ENCODE results near the gene PSMC1. TPM values are rescaled to one million over a fixed set of nuclear protein-coding genes. Genes with fewer than 3 reads are reported as not detected.

PSMC1 gene
- total RNA-seq, 2 experiments from 2014 or later = 75.8 to 80.3 TPM

DNA sequence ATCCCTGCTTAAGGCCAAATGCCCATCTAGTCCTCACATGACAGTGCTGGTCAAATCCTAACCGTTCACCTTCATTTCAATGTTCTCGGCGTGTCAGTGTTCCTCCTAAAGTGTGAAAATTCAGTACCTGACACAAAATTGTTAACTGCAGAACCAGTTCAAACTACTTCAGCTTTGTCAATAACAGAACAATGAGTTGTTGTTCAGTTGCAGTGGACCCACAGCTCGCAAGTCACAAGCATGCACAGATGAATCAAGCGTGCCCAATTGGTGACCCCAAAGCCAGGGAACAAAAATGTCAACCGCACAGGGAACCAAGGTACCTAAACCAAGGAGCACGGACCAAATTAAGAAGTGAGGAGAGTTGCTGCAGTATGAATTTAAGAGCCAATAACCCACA is 52.2 kb downstream of the PSMC1 start:
- H3K4me3 ChIP-seq (ENCODE audit: low read length) = no peak overlapping the region
- H3K27me3 Mint-ChIP-seq = no peaks in the 10 kb centered on the region
- no peak overlapping the region for H3K27ac ChIP-seq (ENCODE audit: low read depth in 1 of 2, low read length in 2 of 2)
- H3K4me1 Mint-ChIP-seq (ENCODE audit: low read depth) = no peaks in the 10 kb centered on the region
- TF ChIP-seq, protein P1, sequence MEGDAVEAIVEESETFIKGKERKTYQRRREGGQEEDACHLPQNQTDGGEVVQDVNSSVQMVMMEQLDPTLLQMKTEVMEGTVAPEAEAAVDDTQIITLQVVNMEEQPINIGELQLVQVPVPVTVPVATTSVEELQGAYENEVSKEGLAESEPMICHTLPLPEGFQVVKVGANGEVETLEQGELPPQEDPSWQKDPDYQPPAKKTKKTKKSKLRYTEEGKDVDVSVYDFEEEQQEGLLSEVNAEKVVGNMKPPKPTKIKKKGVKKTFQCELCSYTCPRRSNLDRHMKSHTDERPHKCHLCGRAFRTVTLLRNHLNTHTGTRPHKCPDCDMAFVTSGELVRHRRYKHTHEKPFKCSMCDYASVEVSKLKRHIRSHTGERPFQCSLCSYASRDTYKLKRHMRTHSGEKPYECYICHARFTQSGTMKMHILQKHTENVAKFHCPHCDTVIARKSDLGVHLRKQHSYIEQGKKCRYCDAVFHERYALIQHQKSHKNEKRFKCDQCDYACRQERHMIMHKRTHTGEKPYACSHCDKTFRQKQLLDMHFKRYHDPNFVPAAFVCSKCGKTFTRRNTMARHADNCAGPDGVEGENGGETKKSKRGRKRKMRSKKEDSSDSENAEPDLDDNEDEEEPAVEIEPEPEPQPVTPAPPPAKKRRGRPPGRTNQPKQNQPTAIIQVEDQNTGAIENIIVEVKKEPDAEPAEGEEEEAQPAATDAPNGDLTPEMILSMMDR (IDR thresholded peaks at IDR 0.05) = no peak
- ChIA-PET CTCF (interaction anchor here (0.6 kb wide), 1 partner anchor 32 kb away, joined by 3 read pairs; no protein-coding TSS in a partner anchor), POLR2A (interaction anchor here (1.0 kb wide), 1 partner anchor 16 kb away, joined by 3 read pairs; no protein-coding TSS in a partner anchor)
- H3K27me3 ChIP-seq (ENCODE audit: control insufficient read depth in 1 of 2, insufficient read depth in 2 of 2, low read length in 2 of 2) = no peaks in the 10 kb centered on the region
- intact Hi-C loops (cut with DNase I, micrococcal nuclease) = no loop called here
- no peak overlapping the region for H3K4me3 Mint-ChIP-seq
- H3K36me3 Mint-ChIP-seq (ENCODE audit: low read depth) = peaks cover 88% of the 10 kb centered on the region
- no peak overlapping the region for H3K27ac Mint-ChIP-seq
- H3K4me1 ChIP-seq (ENCODE audit: insufficient read depth, low read length) = no peaks in the 10 kb centered on the region
- DNase-seq (no peak), ATAC-seq (ENCODE audit: poor library complexity) (no peak)
- H3K36me3 ChIP-seq (ENCODE audit: insufficient read depth, low read length) = peaks cover 70% of the 10 kb centered on the region
- no peaks in the 10 kb centered on the region for H3K9me3 Mint-ChIP-seq
- H3K9me3 ChIP-seq (ENCODE audit: control insufficient read depth in 1 of 2, insufficient read depth in 1 of 2, low read length in 2 of 2) = no peaks in the 10 kb centered on the region

DNA sequence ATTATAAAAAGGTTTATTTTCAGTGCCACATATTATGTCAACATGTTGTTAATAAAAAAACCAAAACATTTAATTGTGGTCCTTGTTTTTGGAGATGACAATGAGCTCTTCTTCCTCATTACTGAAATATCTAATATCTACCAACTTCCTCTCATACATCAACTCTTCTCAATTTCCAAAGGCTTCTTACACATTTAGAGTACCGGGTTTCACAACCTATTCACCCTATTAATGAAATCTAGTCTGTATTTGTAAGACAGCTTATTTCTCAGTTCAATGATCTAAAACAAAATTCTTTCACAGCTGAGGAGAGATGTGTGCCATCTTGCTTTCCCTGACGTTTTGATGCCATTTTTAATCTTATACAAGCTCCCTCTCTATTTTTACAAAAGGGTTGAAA is 60.9 kb downstream of the PSMC1 start:
- peaks cover 5% of the 10 kb centered on the region for H3K4me1 ChIP-seq (ENCODE audit: insufficient read depth, low read length)
- H3K27ac ChIP-seq (ENCODE audit: low read depth in 1 of 2, low read length in 2 of 2) = no peak overlapping the region
- H3K4me3 ChIP-seq (ENCODE audit: low read length) = no peak overlapping the region
- TF ChIP-seq, protein P1 (IDR thresholded peaks at IDR 0.05) = no peak
- ATAC-seq (ENCODE audit: poor library complexity) (no peak), DNase-seq (no peak)
- Mint-ChIP-seq H3K27ac (no peak overlapping the region), H3K27me3 (no peaks in the 10 kb centered on the region), H3K4me1 (ENCODE audit: low read depth) (peaks cover 32% of the 10 kb centered on the region), H3K36me3 (ENCODE audit: low read depth) (peaks cover 79% of the 10 kb centered on the region), H3K9me3 (no peaks in the 10 kb centered on the region), H3K4me3 (no peak overlapping the region)
- POLR2A ChIA-PET = no interaction called here
- intact Hi-C loops (cut with DNase I, micrococcal nuclease) = no loop called here
- H3K27me3 ChIP-seq (ENCODE audit: control insufficient read depth in 1 of 2, insufficient read depth in 2 of 2, low read length in 2 of 2) = no peaks in the 10 kb centered on the region
- no peaks in the 10 kb centered on the region for H3K9me3 ChIP-seq (ENCODE audit: control insufficient read depth in 1 of 2, insufficient read depth in 1 of 2, low read length in 2 of 2)
- H3K36me3 ChIP-seq (ENCODE audit: insufficient read depth, low read length) = peaks cover 48% of the 10 kb centered on the region
- CTCF ChIA-PET = interaction anchor here (1.4 kb wide), 1 partner anchor 11 kb away, joined by 3 read pairs; no protein-coding TSS in a partner anchor

DNA sequence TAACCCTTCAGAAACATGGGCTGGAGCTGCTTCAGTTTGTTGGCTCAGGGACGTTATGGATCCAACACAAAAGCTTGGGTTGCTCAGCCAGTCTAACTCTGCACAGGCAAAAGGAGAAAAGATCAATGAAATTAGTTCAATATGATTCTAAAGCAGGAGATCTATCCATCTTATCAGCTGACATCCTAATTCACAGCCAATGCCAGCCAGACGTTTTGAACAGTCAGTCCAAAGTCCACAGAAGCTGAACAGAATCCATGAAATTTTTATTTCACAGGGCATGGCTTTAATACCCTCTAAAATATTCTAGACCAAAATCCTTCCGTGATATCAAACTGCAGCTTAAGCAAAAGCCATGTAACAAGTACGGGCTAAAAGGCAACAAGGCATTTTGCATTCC is 61.7 kb downstream of the PSMC1 start:
- DNase-seq = no peak
- TF ChIP-seq, protein P1 (IDR thresholded peaks at IDR 0.05) = no peak
- Histone ChIP-seq H3K36me3 (ENCODE audit: insufficient read depth, low read length) (peaks cover 42% of the 10 kb centered on the region), H3K4me1 (ENCODE audit: insufficient read depth, low read length) (peaks cover 5% of the 10 kb centered on the region), H3K4me3 (ENCODE audit: low read length) (no peak overlapping the region), H3K27me3 (ENCODE audit: control insufficient read depth in 1 of 2, insufficient read depth in 2 of 2, low read length in 2 of 2) (no peaks in the 10 kb centered on the region), H3K9me3 (ENCODE audit: control insufficient read depth in 1 of 2, insufficient read depth in 1 of 2, low read length in 2 of 2) (no peaks in the 10 kb centered on the region), H3K27ac (ENCODE audit: low read depth in 1 of 2, low read length in 2 of 2) (no peak overlapping the region)
- Mint-ChIP-seq H3K27ac (no peak overlapping the region), H3K27me3 (no peaks in the 10 kb centered on the region), H3K4me3 (no peak overlapping the region), H3K36me3 (ENCODE audit: low read depth) (peaks cover 80% of the 10 kb centered on the region), H3K4me1 (ENCODE audit: low read depth) (peaks cover 36% of the 10 kb centered on the region), H3K9me3 (no peaks in the 10 kb centered on the region)
- POLR2A ChIA-PET = interaction anchor here (0.6 kb wide), 1 partner anchor 13 kb away, joined by 4 read pairs; no protein-coding TSS in a partner anchor
- intact Hi-C loops (cut with DNase I, micrococcal nuclease) = no loop called here
- no peak for ATAC-seq (ENCODE audit: poor library complexity)
- CTCF ChIA-PET = no interaction called here
